GM19324 (cell line): Measurements from ENCODE around the gene PKIB.
"Not testable (repeated sequence)": the region's sequence is repeated elsewhere in the genome, so short reads cannot be mapped to it uniquely, and the experiment has no call there.

Experiments
- ATAC-seq: cut with Tn5 transposase; IDR thresholded peaks from one replicate; pipeline ENCODE4 v1.9.1; 2021; ENCODE audit warnings: mild to moderate bottlenecking, moderate library complexity; ENCODE audit not compliant: unreplicated experiment, low FRiP score

PKIB gene

DNA sequence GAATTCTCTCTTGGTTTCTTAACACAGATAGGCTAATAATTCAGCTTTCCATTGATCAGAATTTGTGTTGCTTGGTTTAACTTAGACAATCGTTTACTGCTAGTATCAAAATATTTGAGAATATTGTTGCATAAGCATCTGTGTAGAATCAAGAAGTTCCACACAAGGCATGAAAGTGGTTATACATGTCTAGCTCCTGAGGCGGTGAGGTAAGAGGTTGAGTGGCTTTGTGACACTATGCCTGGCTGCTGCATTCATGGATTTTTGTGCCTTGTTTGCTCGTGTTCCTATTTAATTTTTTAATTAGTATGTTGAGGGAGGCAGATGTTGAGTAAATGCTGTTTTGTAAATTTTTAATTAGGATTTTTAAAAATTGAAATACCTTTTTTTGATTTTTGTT lies 10.2 kb downstream of the PKIB start:
- ATAC-seq = no peak

DNA sequence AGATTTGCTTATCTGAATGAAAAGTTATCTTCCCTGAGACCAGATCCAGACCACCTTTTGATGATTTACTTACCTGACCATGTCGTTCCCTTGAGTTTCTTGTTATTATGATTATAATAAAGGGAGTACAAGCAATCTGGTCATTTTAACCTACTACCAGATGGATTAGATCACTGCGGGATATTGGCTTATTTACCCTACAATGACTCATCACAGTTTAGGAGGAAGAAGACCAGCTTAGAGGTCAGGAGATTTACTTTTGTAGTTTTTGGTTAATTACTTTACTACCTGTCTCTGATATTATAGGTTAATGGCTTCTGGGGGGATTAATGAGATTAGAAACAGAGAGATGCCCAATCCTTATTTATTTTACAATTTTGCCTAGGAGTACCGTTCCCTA lies 10.7 kb downstream of the PKIB start:
- no peak for ATAC-seq

DNA sequence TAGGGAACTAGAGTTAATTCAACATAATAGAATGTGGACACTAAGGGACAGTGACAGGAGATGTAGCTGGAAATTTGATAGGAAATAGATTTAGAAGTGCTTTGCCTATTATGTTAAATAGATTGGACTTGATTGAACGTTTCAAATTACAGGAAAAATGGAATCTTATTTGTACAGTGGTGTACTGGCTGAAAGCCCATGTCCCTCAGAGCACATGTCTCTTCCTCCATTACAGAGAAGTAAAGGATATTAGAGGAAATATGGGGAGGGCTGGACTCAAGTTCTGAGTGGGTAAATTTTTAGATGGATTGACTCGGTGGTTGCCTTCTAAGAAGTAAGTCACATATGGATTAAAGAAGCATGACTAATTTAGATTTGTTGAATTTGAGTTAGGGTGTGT lies 11.4 kb downstream of the PKIB start:
- ATAC-seq = no peak

DNA sequence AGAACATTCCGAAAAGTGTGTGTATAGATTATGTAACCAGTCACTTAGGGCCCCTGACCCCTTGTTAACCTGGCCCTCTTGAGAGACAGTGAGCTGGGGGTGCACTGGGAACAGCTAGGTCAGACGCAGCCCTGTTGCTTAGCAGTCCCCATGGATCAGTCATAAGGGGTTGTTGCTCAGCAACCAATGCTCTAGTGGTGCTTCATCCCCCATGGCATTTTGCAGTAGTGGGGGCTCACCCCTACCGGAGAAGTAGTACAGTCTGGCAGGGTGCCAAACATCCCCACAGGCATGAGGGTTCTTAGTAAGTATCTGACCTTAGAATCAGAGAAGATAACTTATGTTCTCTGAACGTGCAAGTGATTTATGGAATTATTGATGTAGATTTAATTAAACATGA lies 12.3 kb downstream of the PKIB start:
- ATAC-seq = no peak

DNA sequence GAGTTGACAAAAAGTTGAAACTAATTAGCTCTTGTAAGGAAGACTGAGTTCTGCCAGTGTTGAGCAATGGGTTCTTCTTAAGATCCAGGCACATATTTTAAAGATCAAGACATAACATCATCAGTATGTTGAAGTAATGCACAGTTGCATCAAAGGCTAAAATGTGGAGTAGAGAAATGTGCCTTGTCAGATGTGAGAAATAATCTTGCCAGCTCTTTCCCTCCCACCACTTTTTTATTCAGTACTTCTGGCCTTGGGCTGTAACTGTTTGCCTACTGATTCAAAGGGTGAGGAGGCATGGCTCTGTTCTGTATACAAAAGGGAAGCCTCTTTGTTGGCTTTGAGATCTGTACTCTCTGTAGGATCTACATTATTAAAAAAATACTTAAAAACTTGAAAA lies 13.1 kb downstream of the PKIB start:
- no peak for ATAC-seq

DNA sequence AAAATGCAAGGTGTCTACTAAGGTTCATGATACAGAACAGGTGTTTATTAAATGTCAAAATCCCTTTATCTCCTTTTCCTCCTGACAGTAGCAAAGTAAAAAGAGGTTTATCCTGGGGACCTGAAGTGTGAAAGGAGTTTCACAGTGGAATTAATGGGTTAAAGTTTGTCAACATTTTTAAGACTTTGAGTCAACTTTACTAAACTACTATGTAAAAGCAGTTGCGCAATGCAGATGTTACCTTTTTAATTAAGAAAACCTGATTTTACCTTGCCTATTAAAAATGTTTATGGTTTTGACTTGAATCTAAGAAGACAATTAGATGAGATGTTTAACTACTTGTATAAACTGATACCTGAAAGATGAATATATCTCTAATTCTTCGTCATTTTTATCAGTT lies 14.6 kb downstream of the PKIB start:
- ATAC-seq = no peak

DNA sequence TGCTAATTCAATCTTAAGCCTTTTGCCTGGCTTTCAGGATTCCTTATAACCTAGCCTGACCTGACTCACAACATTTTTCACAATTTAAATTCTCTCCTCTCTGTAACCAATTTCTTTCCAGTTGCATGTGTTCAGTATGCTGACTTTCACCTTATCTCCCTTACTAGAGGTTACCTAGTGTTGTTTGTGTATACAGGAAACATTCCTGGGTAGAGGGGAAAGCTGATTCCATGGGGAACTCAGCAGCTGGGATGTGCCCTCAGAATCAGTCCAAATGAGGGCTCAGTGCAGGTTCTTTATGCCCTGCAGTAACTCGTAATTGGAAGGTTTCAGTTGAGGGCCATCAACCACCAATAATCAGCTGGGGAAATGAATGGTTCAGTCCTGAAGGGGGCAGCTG lies 18.5 kb downstream of the PKIB start:
- no peak for ATAC-seq

DNA sequence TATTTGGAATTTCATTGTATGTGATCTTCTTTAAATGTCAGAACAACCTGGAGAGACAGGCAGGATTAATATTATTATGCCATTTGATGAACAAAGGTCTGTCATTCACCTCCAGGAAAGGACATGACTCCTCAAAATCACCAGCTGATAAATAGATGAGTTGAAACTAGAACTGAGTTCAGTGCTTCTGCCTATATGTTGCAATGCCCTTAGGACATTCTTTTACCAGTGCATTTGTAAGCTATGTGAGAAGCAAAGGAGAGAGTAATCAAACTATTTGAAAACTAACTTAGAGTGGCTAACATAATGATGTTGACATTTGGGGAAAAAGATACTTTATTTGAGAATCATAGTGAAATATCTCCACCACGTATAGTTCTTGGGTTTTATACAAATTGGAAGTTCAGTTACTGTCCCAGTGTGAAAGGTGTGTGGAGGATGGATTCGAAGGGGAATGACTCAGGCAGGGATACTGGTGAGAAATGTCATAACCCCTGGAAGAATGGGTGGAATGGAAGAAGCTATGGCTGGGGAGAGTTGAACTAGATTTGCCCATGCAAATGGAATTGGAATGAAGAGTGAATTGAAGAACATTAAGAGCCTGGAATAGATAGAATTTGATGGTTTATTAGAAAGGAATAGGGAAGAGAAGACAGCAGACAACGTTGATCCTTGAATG lies 21.5 kb downstream of the PKIB start:
- no peak for ATAC-seq

DNA sequence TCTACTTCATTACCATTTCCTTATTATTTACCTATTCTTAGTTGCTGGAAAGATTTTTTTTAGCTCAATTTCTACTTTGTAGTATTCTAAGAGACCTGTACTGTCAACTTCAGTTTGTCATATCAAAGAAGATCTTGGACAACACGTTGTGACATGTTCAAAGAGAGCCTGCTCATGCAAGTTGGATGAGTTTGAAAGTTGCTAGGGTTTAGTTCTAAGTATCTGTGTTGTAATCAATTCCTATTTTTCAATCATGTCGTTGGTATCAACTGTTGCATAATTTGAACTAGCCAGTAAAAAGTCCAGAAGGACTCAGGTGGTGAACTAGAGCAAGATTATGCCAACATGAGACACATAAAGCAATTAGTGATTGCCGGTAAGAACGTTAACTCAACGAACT lies 30.2 kb downstream of the PKIB start:
- no peak for ATAC-seq

DNA sequence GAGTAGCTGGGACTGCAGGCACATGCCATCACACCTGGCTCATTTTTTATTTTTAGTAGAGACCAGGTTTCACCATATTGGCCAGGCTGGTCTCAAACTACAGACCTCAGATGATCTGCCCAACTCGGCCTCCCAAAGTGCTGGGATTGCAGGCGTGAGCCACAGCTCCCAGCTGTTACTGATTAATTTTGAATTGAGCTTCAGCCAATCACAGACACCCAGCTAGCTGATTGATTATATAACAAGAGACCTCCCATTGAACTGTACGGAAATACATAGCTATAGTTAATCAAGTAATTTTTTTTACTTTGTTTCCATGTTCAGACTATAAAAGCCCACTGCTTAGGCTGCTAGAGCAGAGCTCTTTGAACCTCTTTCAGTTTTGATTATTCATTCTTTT lies 31.6 kb downstream of the PKIB start:
- ATAC-seq = no peak

DNA sequence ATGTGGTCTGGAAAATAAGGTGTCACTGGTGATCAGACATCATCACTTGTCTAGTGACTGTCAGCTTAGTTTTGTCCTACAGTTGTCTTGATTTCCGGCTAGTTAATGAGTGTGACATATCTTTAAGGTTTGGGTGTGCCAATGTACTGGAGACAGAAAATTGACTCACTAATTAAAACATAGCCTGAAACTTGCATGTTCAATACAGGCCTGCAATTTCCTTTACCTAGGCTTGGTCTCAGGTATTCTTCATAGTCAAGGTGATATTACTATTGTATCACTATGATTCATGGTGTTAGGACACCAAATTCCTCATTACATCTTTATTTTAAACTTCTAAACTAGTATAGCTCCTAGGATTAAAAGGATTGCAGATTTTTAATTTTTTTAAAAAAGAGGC lies 32.4 kb downstream of the PKIB start:
- not testable (repeated sequence) for ATAC-seq

DNA sequence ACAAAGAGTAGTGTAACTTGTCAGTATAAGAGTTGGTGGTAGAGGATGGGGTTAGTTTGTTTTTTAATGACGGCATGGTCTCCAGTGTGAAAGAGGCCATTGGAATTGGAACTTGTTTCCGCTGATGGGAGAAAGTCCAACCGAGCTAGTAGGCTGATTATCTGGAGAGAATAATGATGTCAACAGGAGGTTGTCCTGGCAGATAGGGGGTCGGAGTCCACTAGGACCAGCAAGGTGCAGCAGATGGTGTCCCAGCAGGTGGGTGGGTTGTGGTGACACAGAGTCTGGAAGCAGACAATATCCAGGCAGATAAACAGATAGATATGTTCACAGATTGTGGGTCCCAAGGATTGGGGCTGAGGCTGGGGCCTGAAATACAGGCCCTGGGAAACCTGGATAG lies 35.1 kb downstream of the PKIB start:
- ATAC-seq = no peak

DNA sequence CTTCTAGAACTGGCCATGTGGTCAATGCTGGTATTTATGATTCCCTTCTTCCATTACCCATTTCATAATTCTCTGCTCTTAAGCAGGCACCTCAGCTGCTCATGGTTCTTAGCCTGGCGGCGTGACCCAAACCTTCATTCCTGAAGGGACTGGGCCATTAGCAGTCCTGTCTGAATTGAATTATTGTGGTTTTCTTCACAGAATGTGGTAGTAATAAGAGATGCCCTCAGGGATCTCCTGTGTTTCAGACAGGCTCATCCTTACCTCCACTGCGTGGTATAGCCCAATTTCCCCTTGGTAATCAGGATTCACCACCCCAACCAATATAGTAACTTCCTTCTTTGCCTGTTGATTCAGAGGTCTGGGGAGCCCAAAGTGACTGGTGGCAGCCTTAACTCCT lies 37.6 kb downstream of the PKIB start:
- no peak for ATAC-seq

DNA sequence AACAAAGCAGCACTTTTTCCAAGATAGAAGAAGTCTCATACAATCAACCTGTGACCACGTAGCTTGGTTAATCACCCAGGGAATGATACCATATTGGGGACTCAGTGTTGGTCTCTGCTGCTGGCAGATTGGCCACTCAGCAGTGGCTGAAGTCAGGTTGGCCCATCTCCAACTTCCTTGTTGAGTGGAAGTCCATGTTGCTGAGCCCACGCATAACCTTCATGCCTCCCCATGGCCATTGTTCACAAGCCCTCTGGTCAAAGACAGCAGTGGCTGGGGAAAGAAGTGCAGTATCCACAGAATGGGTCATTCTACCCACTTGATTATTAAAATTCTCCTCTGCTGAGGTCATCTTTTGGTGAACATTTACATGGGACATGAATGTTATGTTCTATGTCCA lies 38.5 kb downstream of the PKIB start:
- no peak for ATAC-seq

DNA sequence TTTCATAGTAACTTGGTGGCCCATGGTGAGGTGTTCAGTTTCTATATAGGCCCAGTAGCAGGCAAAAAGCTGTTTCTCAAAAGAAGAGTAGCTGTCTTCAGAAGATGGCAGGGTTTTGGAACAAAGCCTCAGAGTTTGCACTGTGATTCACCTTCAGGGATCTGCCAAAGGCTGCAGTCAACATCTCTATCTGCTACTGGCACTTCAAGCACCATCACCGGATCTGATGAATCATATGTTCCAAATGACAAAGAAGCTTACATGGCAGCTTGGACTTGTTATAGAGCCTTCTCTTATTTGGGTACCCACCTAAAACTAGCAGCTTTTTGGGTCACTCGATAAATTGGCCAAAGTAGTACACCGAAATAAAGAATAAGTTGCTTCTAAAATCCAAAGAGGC lies 39.5 kb downstream of the PKIB start:
- no peak for ATAC-seq

DNA sequence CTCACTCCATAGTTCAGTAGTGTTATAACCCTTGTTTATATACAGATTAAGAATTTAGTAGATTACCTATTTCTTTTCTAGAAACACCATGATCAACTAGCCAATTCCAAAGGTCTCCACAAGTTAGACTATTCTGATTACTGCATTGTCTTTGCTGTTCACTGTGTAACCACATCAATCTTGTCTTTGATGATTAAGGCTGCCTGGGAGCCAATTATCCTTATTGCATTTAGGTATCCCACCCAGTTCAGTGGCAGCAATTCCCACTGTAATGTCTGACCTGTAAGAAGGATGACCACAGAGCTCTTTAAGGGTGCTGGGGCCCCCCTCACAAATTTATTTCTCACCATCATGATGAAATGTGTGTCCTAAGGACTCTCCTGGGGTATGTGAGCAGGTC lies 40.2 kb downstream of the PKIB start:
- no peak for ATAC-seq

DNA sequence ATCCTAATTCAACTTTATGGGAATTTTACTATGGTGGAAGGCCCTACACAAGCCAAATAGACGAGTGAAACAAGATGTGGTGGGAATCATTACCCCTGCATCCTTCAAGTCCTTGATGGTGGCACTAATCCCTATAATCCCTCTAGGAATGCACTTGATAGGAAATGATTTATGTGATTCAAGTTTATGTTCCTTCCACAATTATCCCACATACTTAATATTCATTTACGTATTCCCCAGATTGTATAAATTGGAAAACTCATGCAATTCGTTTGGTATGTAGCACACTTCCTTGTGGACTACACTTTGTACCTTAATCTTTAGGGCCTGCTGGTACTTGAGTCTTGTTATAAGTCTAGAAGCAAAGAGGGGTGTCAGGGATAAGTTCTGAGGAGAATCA lies 40.8 kb downstream of the PKIB start:
- no peak for ATAC-seq

DNA sequence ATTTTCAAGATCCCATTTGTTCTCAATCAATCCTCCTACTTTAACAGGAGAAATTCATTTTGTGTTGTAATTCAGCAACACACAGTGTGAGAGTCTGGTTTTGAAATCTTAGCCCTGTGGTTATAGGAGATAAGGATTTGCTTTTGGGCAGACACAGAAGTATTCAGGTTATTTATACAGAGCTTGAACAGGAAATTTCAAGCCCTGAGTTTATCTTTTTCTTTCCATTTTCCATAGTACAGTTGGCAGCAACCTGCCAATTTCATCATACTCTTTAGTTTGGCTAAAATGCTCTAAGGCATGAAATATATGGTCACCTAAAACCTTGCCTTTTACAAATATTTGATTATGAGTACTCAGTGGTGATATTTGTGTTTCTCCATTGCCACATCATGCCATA lies 41.4 kb downstream of the PKIB start:
- ATAC-seq = no peak

DNA sequence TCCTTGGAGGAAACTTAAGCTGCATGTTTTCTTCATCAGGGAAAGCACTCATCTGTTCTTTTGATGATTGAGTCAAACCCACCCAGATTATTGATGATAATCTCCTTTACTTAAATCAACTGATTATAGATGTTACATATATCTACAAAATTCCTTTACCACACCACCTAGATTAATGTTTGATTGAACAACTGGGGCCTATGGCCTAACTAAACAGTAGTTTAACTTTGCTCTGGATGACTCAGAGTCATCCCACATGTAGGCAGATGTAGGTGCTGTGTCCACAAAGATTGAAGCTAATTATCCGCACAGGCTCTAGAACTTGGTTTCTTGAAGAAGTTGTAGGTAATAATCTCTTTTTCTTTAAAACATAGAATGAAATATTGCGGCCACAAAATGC lies 42.2 kb downstream of the PKIB start:
- no peak for ATAC-seq

DNA sequence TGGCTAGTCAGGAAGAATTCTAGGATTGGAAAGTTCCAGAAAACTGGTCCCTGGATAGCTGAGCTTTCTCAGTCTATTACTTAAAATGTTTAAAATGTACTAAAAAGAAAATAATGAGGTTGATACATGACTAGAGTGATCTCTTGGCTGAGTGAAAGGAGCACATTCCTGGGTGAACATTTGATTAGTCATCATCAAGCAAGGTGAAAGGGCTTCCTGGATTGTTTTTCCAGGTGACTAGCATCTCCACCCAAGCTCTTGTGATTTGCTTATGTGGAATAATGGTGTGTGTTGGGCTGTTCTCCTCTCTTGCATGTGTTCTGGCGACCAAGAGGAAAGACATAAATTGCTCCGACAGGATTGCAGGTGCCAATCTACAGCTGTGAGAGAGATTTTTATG lies 42.9 kb downstream of the PKIB start:
- ATAC-seq = no peak

DNA sequence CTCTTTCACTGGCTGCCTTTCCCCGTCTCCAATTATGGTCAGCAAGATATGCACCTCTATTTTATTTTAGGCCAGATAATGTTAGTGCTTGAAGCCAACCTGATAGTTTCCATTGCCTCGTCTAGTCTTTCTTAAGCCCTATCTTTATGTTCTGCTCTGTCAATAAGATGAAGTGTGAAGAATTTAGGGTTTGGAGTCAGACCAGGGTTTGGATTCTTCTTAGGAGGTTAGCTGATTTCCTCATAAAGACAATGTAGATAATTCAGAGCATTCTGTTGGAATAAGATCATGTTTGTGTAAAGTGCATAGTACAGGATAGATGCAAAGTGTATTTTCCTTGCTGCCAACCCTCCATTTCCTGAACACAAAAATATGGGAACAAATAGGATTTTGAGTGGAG lies 43.8 kb downstream of the PKIB start:
- no peak for ATAC-seq

DNA sequence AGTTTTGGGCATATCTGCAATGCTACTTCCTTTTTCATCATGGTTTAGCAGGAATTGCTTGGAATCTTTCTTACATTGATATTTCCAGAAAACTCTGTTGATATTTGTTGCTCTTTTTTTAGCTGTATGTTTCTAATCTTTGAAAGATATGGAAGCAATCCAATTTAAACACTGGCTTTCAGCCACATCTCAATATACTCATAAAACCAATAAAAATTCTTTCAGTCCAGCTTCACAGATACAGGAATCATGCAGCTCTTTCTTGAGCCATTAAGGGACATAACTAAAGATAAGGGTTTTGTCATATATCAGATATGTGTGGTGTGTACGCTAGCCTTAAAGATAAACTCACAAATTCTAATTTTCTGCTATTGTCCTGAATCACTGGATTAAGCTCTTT lies 47.4 kb downstream of the PKIB start:
- no peak for ATAC-seq

DNA sequence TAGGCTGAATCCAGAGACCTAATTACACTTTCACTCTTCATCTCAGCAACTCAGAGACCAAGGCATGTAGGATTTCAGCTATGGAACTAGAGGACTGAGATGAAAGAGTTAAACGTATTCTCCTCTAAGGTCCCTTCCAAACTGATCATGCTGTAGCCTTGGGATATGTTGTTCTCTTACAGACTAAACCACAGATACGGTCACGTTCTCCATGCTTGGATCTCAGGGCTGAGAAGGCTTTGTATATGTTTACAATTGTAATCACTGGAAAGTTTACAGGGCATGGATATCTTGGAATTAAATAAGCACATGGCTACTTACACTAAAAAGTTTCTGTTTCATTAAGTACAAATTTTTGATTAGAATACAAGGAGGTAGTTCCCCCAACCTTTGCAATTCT lies 50.1 kb downstream of the PKIB start:
- no peak for ATAC-seq
